ENCODE results near the gene SLC40A1.

GRCh38 chr2:189511210-189511959, 69.2 kb downstream of the SLC40A1 start:
- no peak for TF ChIP-seq CTCF (conservative IDR thresholded peaks at IDR 0.05; ENCODE audit: low read length)
- no peak for TF ChIP-seq EZH2phosphoT487 (IDR thresholded peaks at IDR 0.05; ENCODE audit: borderline replicate concordance)
